GM18517 (cell line): ENCODE data around the gene ZNF844.
"Not testable (repeated sequence)": the region's sequence is repeated elsewhere in the genome, so short reads cannot be mapped to it uniquely, and the experiment has no call there.

Source experiments
- ATAC-seq: cut with Tn5 transposase; IDR thresholded peaks from one replicate; pipeline ENCODE4 v1.9.1; 2021; ENCODE audit warnings: mild to moderate bottlenecking, moderate library complexity; ENCODE audit not compliant: unreplicated experiment

The ZNF844 gene

GRCh38 chr19:12092065-12092867 lies 27.7 kb downstream of the ZNF844 start:
- ATAC-seq = no peak

DNA sequence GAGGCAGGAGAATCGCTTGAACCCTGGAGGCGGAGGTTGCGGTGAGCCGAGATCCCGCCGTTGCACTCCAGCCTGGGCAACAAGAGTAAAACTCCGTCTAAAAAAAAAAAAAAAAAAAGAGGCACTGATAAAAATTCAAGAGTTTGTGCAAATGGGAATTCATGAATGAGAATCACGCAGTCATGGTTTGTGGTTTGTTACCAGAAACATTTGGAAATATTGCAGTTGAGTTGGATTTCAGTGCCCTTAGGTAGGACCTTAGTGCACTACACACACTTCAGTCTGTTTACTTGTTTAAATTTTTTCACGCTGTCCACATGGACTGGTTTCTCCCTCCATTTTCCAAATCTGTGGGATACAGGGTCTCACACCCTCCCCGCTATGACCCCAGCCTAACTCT lies 28.4 kb downstream of the ZNF844 start:
- no peak for ATAC-seq

DNA sequence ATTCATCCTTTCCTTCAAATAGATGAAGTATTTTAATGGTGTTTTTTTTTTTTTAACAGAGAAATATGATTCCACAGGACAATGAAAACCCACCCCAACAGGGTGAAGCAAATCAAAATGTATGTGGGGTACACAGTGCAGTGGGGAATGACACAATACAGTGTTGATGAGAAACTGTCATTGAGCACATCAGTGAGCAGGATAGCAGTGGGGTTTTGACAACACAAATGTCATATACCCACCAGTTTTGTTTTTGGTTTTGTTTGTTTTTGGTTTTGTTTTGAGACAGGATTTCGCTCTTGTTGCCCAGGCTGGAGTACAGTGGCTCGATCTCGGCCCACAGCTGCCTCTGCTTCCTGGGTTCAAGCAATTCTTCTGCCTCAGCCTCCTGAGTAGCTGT lies 29.2 kb downstream of the ZNF844 start:
- ATAC-seq = no peak

GRCh38 chr19:12095111-12095790 lies 30.7 kb downstream of the ZNF844 start:
- ATAC-seq = no peak

DNA sequence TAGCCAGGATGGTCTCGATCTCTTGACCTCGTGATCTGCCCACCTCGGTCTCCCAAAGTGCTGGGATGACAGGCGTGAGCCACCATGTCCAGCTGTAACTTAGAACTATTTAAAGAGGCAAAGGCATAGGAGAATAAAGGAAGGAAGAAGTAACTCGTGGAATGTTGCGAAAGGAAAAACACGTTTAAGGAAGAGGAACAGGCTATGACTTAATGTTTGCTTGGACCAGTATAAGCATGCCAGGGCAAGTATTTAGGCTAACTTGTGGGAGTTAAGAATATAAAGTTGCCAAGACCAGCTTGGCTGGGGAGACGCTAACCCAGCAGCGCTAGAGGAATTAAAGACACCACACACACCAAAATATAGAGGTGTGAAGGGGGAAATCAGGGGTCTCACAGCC lies 33.5 kb downstream of the ZNF844 start:
- ATAC-seq = no peak

GRCh38 chr19:12103909-12104308 lies 39.4 kb downstream of the ZNF844 start:
- not testable (repeated sequence) for ATAC-seq

DNA sequence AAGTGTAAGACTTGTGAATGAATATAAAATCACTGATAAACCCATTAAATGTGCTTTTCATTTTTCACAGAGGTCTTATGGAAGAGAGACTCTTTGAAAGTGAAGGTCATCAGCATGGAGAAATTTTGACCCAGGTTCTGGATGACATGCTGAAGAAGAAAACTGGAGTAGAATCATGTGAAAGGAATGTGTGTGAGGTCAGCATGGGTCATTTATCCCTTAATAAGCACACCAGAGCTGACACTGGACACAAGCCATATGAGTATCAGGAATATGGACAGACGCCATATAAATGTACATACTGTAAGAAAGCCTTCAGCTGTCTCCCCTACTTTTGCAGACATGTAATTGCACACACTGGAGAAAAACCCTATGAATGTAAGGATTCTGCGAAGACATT lies 46.6 kb downstream of the ZNF844 start:
- ATAC-seq = no peak

DNA sequence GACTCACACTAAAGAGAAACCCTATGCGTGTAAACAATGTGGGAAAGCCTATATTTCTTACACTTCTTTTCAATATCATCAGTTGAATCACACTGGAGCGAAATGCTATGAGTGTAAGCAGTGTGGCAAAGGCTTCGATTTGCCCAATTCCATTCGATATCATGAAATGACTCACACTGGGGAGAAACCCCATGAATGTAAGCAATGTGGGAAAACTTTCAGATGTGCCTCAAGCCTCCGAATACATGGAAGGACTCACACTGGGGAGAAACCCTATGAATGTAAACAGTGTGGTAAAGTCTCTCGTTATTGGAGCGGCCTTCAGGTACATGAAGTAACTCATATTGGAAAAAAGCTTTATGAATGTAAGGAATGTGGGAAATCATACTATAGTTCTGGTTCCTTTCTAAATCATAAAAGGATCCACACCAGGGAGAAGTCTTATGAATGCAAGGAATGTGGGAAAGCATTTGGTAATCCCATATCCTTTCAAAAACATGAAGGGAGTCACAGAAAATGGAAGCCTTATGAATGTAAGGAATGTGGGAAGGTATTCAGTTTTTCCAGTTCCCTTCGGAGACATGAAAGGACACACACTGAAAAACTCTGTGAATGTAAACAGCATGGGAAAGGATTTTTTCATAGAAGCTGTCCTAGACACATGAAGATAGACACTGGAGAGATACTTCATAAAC lies 47.6 kb downstream of the ZNF844 start:
- ATAC-seq = no peak

- no peak for ATAC-seq
These were observed 48.2 kb downstream of the ZNF844 start for GRCh38 chr19:12112701-12113100.

- ATAC-seq = no peak
These were observed 48.6 kb downstream of the ZNF844 start for GRCh38 chr19:12113121-12113520.

- no peak for ATAC-seq
These were observed 52.9 kb downstream of the ZNF844 start for GRCh38 chr19:12117201-12117970.

GRCh38 chr19:12126707-12127106 lies 62.2 kb downstream of the ZNF844 start:
- no peak for ATAC-seq
